ENCODE data around the gene CFAP53.

Gene CFAP53

GRCh38 chr18:50209311-50209710 is 57.0 kb downstream of the CFAP53 start:
- Histone ChIP-seq H4K20me1 (ENCODE audit: insufficient read depth, low read length) (no peaks in the 10 kb centered on the region), H3K9ac (ENCODE audit: low read length) (no peak overlapping the region), H2AFZ (ENCODE audit: low read depth, low read length) (no peak overlapping the region), H3K4me2 (ENCODE audit: low read length) (no peak overlapping the region), H3K27ac (ENCODE audit: low read length) (no peak overlapping the region), H3K79me2 (ENCODE audit: low read length) (no peaks in the 10 kb centered on the region), H3K36me3 (replicated peaks; ENCODE audit: low read depth, low read length) (no peaks in the 10 kb centered on the region), H3K9me3 (ENCODE audit: insufficient read depth, low read length) (no peaks in the 10 kb centered on the region), H3K27me3 (ENCODE audit: low read depth, low read length) (peaks cover 38% of the 10 kb centered on the region), H3K4me1 (ENCODE audit: low read length) (no peaks in the 10 kb centered on the region), H3K4me3 (ENCODE audit: low read length) (no peak overlapping the region)
- TF ChIP-seq CTCF (IDR thresholded peaks at IDR 0.05; ENCODE audit: low read depth, low read length) (no peak), EZH2phosphoT487 (IDR thresholded peaks at IDR 0.05; ENCODE audit: low read depth) (no peak)

- no peak overlapping the region for H3K4me3 ChIP-seq (ENCODE audit: low read length)
- no peak overlapping the region for H3K4me2 ChIP-seq (ENCODE audit: low read length)
- no peak for TF ChIP-seq CTCF (IDR thresholded peaks at IDR 0.05; ENCODE audit: low read depth, low read length)
- TF ChIP-seq EZH2phosphoT487 (IDR thresholded peaks at IDR 0.05; ENCODE audit: low read depth): no peak
- H3K4me1 ChIP-seq (ENCODE audit: low read length): no peaks in the 10 kb centered on the region
- H3K9ac ChIP-seq (ENCODE audit: low read length): no peak overlapping the region
- H3K9me3 ChIP-seq (ENCODE audit: insufficient read depth, low read length): no peaks in the 10 kb centered on the region
- H3K27ac ChIP-seq (ENCODE audit: low read length): no peak overlapping the region
- H2AFZ ChIP-seq (ENCODE audit: low read depth, low read length): no peak overlapping the region
- no peaks in the 10 kb centered on the region for H4K20me1 ChIP-seq (ENCODE audit: insufficient read depth, low read length)
- H3K36me3 ChIP-seq (replicated peaks; ENCODE audit: low read depth, low read length): no peaks in the 10 kb centered on the region
- no peaks in the 10 kb centered on the region for H3K79me2 ChIP-seq (ENCODE audit: low read length)
- peaks cover 31% of the 10 kb centered on the region for H3K27me3 ChIP-seq (ENCODE audit: low read depth, low read length)
Measured at GRCh38 chr18:50207722-50208121, 58.6 kb downstream of the CFAP53 start.

DNA sequence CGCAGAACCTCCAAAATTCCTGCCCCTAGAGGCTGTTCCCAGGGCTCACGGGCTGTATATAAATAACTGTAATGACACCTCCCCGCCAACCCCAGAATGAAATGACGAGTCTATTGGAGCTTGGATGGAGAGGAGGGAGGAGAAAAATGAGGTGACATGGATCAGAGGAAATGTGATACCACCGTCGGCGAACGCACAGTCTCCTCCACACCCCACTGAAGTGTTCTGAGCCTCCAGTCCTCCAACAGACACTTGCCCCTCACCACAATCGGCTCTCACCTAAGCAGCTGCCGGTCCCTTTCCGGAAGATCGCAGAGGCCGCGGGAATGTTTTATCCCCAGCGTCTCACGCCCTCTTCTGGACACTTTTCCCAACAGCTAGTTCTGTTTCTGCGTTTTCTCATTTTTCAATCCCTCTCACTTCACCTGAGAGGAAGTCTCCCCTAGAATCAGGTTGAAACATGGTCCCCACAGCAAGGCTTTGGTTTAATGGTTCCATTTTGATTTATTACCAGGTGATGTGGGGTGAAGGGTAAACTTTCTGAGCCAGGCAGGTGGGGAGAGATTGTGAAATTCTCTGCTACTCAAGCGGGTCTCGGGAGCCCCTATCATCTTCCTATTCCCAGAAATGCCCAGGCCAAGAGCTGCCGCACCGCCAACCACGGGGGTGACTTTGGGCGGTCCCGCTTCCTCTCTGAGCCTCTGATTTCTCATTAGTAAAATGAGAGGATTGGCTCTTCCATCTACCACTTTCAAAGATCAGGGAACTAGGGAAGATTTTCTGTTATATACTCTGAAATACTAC is 62.3 kb downstream of the CFAP53 start:
- Histone ChIP-seq H3K27me3 (ENCODE audit: low read depth, low read length) (peaks cover 20% of the 10 kb centered on the region), H3K9ac (ENCODE audit: low read length) (no peak overlapping the region), H2AFZ (ENCODE audit: low read depth, low read length) (no peak overlapping the region), H3K27ac (ENCODE audit: low read length) (no peak overlapping the region), H3K4me3 (ENCODE audit: low read length) (no peak overlapping the region), H3K36me3 (replicated peaks; ENCODE audit: low read depth, low read length) (no peaks in the 10 kb centered on the region), H3K4me1 (ENCODE audit: low read length) (no peaks in the 10 kb centered on the region), H3K9me3 (ENCODE audit: insufficient read depth, low read length) (no peaks in the 10 kb centered on the region), H3K79me2 (ENCODE audit: low read length) (no peaks in the 10 kb centered on the region), H3K4me2 (ENCODE audit: low read length) (no peak overlapping the region), H4K20me1 (ENCODE audit: insufficient read depth, low read length) (no peaks in the 10 kb centered on the region)
- TF ChIP-seq CTCF (IDR thresholded peaks at IDR 0.05; ENCODE audit: low read depth, low read length) (peak; percentile 85), EZH2phosphoT487 (IDR thresholded peaks at IDR 0.05; ENCODE audit: low read depth) (no peak)

- Histone ChIP-seq H3K27me3 (ENCODE audit: low read depth, low read length) (peaks cover 21% of the 10 kb centered on the region), H3K36me3 (replicated peaks; ENCODE audit: low read depth, low read length) (no peaks in the 10 kb centered on the region), H3K4me2 (ENCODE audit: low read length) (no peak overlapping the region), H3K4me1 (ENCODE audit: low read length) (no peaks in the 10 kb centered on the region), H3K4me3 (ENCODE audit: low read length) (no peak overlapping the region), H4K20me1 (ENCODE audit: insufficient read depth, low read length) (no peaks in the 10 kb centered on the region), H3K27ac (ENCODE audit: low read length) (no peak overlapping the region), H3K9me3 (ENCODE audit: insufficient read depth, low read length) (no peaks in the 10 kb centered on the region), H3K79me2 (ENCODE audit: low read length) (no peaks in the 10 kb centered on the region), H3K9ac (ENCODE audit: low read length) (no peak overlapping the region), H2AFZ (ENCODE audit: low read depth, low read length) (no peak overlapping the region)
- TF ChIP-seq EZH2phosphoT487 (IDR thresholded peaks at IDR 0.05; ENCODE audit: low read depth) (no peak), CTCF (IDR thresholded peaks at IDR 0.05; ENCODE audit: low read depth, low read length) (no peak)
Measured at GRCh38 chr18:50201476-50202018, 64.7 kb downstream of the CFAP53 start.

Data from OCI-LY3 (cell line).